K562 (cell line): ENCODE measurements around the gene SLC1A3. TPM values are rescaled to one million over a fixed set of nuclear protein-coding genes. Genes with fewer than 3 reads are reported as not detected.

Source experiments
- ATAC-seq: fragments of 200-7000 bp; cut with Tn5 transposase; 3 replicates; pipeline ENCODE4 v1.9.1; 2020; ENCODE audit warnings: moderate library complexity
- BruUV-seq: library from RNA; stranded (reverse); fragments of 400-500 nt; replicated peaks from 2 replicates; lab custom pipeline; 2021; lab: Mats Ljungman, UMichigan
- CTCF ChIA-PET: fragments of 300-600 bp; formaldehyde crosslinking; extraction: SDS; loops from one replicate; lab custom pipeline; 2021; ENCODE audit warnings: low intra/inter-chr PET ratio; lab: Yijun Ruan, JAX
- POLR2A ChIA-PET: fragments of 300-600, 350-650 bp; sonication (Branson Sonifier 250); formaldehyde crosslinking; extraction: SDS; loops from one replicate; lab custom pipeline; 2021; ENCODE audit warnings: antibody characterized with exemption, inconsistent platforms; lab: Yijun Ruan, JAX
- DNase-seq, 4 experiments: peaks; one replicate each; pipeline versions ENCODE4 v3.0.0 to v3.0.0-alpha.2; 2011 to 2018; ENCODE audit warnings: low spot score in 3 of 4, mixed read lengths in 3 of 4; ENCODE audit errors: extremely low read depth in 1 of 4
- FAIRE-seq: peaks from 2 replicates; lab custom pipeline; 2011; peaks lifted over from hg19 to GRCh38; lab: Jason Lieb, UNC
- H2AFZ ChIP-seq: 2 replicates; pipeline ENCODE4 v1.6.0; 2011; ENCODE audit warnings: low read depth, low read length, control low read depth, inconsistent platforms
- H3K27ac ChIP-seq: fragments of 200-600 bp; 3 replicates; pipeline ENCODE4 v1.8.0; 2011; ENCODE audit warnings: low read depth, mild to moderate bottlenecking, control low read depth, inconsistent platforms, low read length, moderate library complexity, mixed read lengths; ENCODE audit errors: extremely low read depth
- H3K27me3 ChIP-seq, 2 experiments: fragments of 300-600 bp in 1 of 2; 2 replicates in 1 of 2; 3 replicates in 1 of 2; pipeline versions ENCODE4 v1.6.0 to v1.8.0; 2011; ENCODE audit warnings: inconsistent platforms in 2 of 2, low read length in 2 of 2, mild to moderate bottlenecking in 1 of 2, mixed read lengths in 1 of 2, moderate library complexity in 1 of 2; ENCODE audit not compliant: control insufficient read depth in 2 of 2, insufficient read depth in 2 of 2
- H3K36me3 ChIP-seq: fragments of 300-600 bp; 3 replicates; pipeline ENCODE4 v1.8.0; 2011; ENCODE audit warnings: mild to moderate bottlenecking, low read length, inconsistent platforms; ENCODE audit not compliant: control insufficient read depth, insufficient read depth
- H3K4me1 ChIP-seq, 2 experiments: fragments of 200-600 bp in 1 of 2; replicated peaks in 1 of 2; 2 replicates in 1 of 2; 3 replicates in 1 of 2; pipeline versions ENCODE4 v1.5.1 to v1.8.0; 2011; ENCODE audit warnings: inconsistent platforms in 2 of 2, low read length in 2 of 2, mild to moderate bottlenecking in 1 of 2, mixed read lengths in 1 of 2, moderate library complexity in 1 of 2; ENCODE audit not compliant: control insufficient read depth in 2 of 2, insufficient read depth in 2 of 2
- H3K4me2 ChIP-seq: 2 replicates; pipeline ENCODE4 v1.6.1; 2011; ENCODE audit warnings: low read length, control low read depth, inconsistent platforms, mixed read lengths; ENCODE audit not compliant: insufficient read depth
- H3K4me3 ChIP-seq: fragments of 200-600 bp; sonication (generic), shearing (Covaris generic); 2 replicates; pipeline ENCODE4 v1.5.1; 2016; ENCODE audit warnings: control low read depth, inconsistent platforms
- H3K79me2 ChIP-seq: fragments of 200-600 bp; 3 replicates; pipeline ENCODE4 v1.8.0; 2011; ENCODE audit warnings: low read length, inconsistent platforms; ENCODE audit not compliant: control insufficient read depth, insufficient read depth
- H3K9ac ChIP-seq, 2 experiments: 2 replicates each; pipeline versions ENCODE4 v1.6.0 to v1.6.1; 2011; ENCODE audit warnings: low read depth in 2 of 2, low read length in 2 of 2, control low read depth in 1 of 2, inconsistent platforms in 1 of 2, mild to moderate bottlenecking in 1 of 2, mixed read lengths in 1 of 2; ENCODE audit not compliant: insufficient read depth in 1 of 2
- H3K9me1 ChIP-seq: one replicate; pipeline ENCODE4 v1.6.0; 2011; ENCODE audit warnings: inconsistent platforms, mild to moderate bottlenecking, low read length, moderate library complexity; ENCODE audit not compliant: control insufficient read depth, insufficient read depth
- H3K9me3 ChIP-seq: replicated peaks from 2 replicates; pipeline ENCODE4 v1.5.1; 2011; ENCODE audit warnings: low read depth, low read length, inconsistent platforms; ENCODE audit not compliant: control insufficient read depth, insufficient read depth
- H4K20me1 ChIP-seq: replicated peaks from 2 replicates; pipeline ENCODE4 v1.6.1; 2011; ENCODE audit warnings: low read length, inconsistent platforms, mixed read lengths; ENCODE audit not compliant: control insufficient read depth, insufficient read depth
- DMBX1 ChIP-seq: fragments of 250-450 bp; sonication (Bioruptor Pico); IDR thresholded peaks from 2 replicates; pipeline ENCODE4 v1.8.0; 2022; ENCODE audit warnings: inconsistent platforms, mild to moderate bottlenecking, moderate library complexity, borderline replicate concordance
- EZH2 ChIP-seq: IDR thresholded peaks from 2 replicates; pipeline ENCODE4 v1.6.1; 2012; ENCODE audit warnings: low read depth, mild to moderate bottlenecking, inconsistent platforms, low read length, borderline replicate concordance
- KAT2B ChIP-seq: IDR thresholded peaks from one replicate; pipeline ENCODE4 v1.6.1; 2012; ENCODE audit warnings: low read depth, mild to moderate bottlenecking, control low read depth, inconsistent platforms, low read length, moderate library complexity
- NFATC3 ChIP-seq: fragments of 450-650 bp; IDR thresholded peaks from 2 replicates; pipeline ENCODE4 v1.6.1; 2017; ENCODE audit warnings: mild to moderate bottlenecking
- NRF1 ChIP-seq, 2 experiments: fragments of 450-650 bp; IDR thresholded peaks in 1 of 2; conservative IDR thresholded peaks in 1 of 2; 2 replicates each; pipeline ENCODE4 v1.6.1; 2014; ENCODE audit warnings: mild to moderate bottlenecking in 2 of 2
- RFX1 ChIP-seq: fragments of 450-650 bp; IDR thresholded peaks from 2 replicates; pipeline ENCODE4 v1.6.1; 2016; ENCODE audit warnings: mild to moderate bottlenecking, moderate library complexity
- SRSF7 ChIP-seq: fragments of 200-400 bp; formaldehyde crosslinking; optimal IDR thresholded peaks from 2 replicates; pipeline ENCODE3; 2017; ENCODE audit warnings: mild to moderate bottlenecking, low read depth, low read length
- SUPT5H ChIP-seq: fragments of 450-650 bp; IDR thresholded peaks from 2 replicates; pipeline ENCODE4 v1.6.1; 2016
- ZC3H4 ChIP-seq: sonication (generic); formaldehyde crosslinking; IDR thresholded peaks from 2 replicates; pipeline ENCODE4 v1.9.0; 2021; ENCODE audit warnings: missing genetic modification reagents, borderline replicate concordance
- ZNF589 ChIP-seq: fragments of 200-800 bp; sonication (Bioruptor generic); IDR thresholded peaks from 2 replicates; pipeline ENCODE4 v1.6.1; 2016; ENCODE audit warnings: low read depth, missing genetic modification characterization, missing compliant biosample characterization
- WGBS: fragments of 100-300 bp; shearing (Covaris generic); methylation state at CpG from one replicate; pipeline ENCODE4 v1.1.6; 2016; ENCODE audit warnings: low coverage, mixed read lengths; ENCODE audit not compliant: insufficient coverage; ENCODE audit errors: missing lambda C conversion rate; 5-methylcytosine and 5-hydroxymethylcytosine counted together
- in situ Hi-C: fragments of 300-500 bp; cut with MboI; formaldehyde crosslinking; loops from 4 replicates; pipeline ENCODE4 v1.15.0; 2018; ENCODE audit warnings: inconsistent platforms, mixed read lengths
- intact Hi-C: fragments of 100-400 bp; cut with micrococcal nuclease; formaldehyde crosslinking; loops from 2 replicates; pipeline ENCODE4 v1.14.2; 2022
- polyA plus RNA-seq, 8 experiments: library from polyadenylated mRNA; depleted of rRNA in 4 of 8; stranded (reverse) in 5 of 8; unstranded in 3 of 8; fragments of >200 nt; fragmentation: Nextera tagmentation in 2 of 8; fragmentation: Illumina TruSeq in 1 of 8; extraction: Ambion mirVana in 2 of 8; extraction: Trizol in 1 of 8; gene quantifications; 2 replicates each; pipeline versions ENCODE4 v1.2.1 to v1.2.3, GENCODE V29; 2011 to 2014; ENCODE audit warnings: inconsistent platforms in 1 of 8, missing spikeins in 1 of 8
- total RNA-seq, 7 experiments: library from RNA; depleted of rRNA in 6 of 7; stranded (reverse); fragments of >200 nt in 6 of 7; fragmentation: Illumina TruSeq in 2 of 7; extraction: Trizol in 2 of 7; gene quantifications; 2 replicates each; pipeline versions ENCODE4 v1.2.1 to v1.2.3, GENCODE V29; 2011 to 2021; ENCODE audit warnings: low replicate concordance in 1 of 7
- TF ChIP-seq, protein P1 (sequence below), 2 experiments: IDR thresholded peaks; 2 replicates each; pipeline ENCODE4 v1.6.1; 2012; ENCODE audit warnings: improper control_type of control experiment in 2 of 2, low read depth in 2 of 2, low read length in 2 of 2, borderline replicate concordance in 1 of 2
- TF ChIP-seq, protein P2 (sequence below): sonication (generic); IDR thresholded peaks from 2 replicates; pipeline ENCODE4 v1.6.1; 2016

The SLC1A3 gene
- total and polyA plus RNA-seq, 9 of the 15 experiments (the other 6 are each of a cell fraction or from before 2014, with no cell fraction given) = 0.13 TPM; not detected in 8

DNA sequence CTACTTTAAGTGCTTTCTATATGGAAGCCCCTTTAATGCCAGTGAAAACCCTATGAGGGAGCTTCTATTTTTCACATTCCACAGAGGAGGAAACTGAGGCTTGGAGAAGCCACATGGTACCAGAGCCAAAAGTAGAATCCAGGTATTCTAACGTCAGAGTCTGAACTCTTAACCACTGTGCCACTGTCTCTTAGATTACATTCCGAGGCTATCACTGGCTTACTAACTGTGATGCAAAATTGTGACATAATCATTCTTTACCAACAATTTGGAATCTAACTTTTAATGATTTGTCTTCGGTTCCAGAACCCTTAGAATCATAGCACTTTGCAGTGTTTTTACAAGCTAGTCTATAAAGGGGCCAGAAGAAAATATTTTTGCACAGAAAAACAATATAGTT is 59.2 kb downstream of the SLC1A3 start (continued):
- TF ChIP-seq, protein P1, sequence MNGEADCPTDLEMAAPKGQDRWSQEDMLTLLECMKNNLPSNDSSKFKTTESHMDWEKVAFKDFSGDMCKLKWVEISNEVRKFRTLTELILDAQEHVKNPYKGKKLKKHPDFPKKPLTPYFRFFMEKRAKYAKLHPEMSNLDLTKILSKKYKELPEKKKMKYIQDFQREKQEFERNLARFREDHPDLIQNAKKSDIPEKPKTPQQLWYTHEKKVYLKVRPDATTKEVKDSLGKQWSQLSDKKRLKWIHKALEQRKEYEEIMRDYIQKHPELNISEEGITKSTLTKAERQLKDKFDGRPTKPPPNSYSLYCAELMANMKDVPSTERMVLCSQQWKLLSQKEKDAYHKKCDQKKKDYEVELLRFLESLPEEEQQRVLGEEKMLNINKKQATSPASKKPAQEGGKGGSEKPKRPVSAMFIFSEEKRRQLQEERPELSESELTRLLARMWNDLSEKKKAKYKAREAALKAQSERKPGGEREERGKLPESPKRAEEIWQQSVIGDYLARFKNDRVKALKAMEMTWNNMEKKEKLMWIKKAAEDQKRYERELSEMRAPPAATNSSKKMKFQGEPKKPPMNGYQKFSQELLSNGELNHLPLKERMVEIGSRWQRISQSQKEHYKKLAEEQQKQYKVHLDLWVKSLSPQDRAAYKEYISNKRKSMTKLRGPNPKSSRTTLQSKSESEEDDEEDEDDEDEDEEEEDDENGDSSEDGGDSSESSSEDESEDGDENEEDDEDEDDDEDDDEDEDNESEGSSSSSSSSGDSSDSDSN (IDR thresholded peaks at IDR 0.05; ENCODE audit: borderline replicate concordance in 1 of 2, low read depth in 2 of 2, low read length in 2 of 2) = no peak
- no peak for TF ChIP-seq RFX1
- TF ChIP-seq, all 486 proteins: peak for 0

DNA sequence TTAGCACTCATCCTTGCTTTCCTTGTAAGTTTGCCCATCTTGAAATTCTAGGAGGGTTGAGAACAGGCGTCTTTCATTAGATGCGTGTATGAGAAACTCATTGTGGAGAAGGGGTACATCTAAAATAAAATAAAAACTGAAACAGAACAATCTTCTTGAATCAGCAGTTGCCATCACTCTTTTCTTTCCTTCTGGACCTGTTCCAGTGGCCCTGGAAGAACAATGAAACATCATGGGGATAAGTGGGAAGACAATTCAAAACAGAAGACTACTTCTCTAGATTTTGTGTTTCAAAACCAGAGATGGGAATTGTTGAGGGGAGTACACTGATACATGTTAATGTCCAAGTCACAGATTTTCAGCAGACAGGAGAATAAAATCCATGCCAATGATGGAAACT is 59.9 kb downstream of the SLC1A3 start:
- intact Hi-C loops = no loop called here
- in situ Hi-C loops = no loop called here
- ChIA-PET CTCF (no interaction called here), POLR2A (no interaction called here)
- H3K9me3 ChIP-seq = no peaks in the 10 kb centered on the region
- DNase-seq (no peak), ATAC-seq (no peak), FAIRE-seq (no peak)
- no peak overlapping the region for H3K27ac ChIP-seq
- no TSS peak for BruUV-seq
- no peaks in the 10 kb centered on the region for H3K36me3 ChIP-seq
- no peak for TF ChIP-seq EZH2
- TF ChIP-seq, protein P2, sequence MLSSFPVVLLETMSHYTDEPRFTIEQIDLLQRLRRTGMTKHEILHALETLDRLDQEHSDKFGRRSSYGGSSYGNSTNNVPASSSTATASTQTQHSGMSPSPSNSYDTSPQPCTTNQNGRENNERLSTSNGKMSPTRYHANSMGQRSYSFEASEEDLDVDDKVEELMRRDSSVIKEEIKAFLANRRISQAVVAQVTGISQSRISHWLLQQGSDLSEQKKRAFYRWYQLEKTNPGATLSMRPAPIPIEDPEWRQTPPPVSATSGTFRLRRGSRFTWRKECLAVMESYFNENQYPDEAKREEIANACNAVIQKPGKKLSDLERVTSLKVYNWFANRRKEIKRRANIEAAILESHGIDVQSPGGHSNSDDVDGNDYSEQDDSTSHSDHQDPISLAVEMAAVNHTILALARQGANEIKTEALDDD = no peak
- no peak for TF ChIP-seq DMBX1 (CRISPR knock-in tag)
- no peak for TF ChIP-seq ZNF589 (CRISPR knock-in tag)
- no peak for TF ChIP-seq NRF1 (conservative IDR thresholded peaks at IDR 0.05 in 1 of 2, IDR thresholded peaks at IDR 0.05 in 1 of 2)
- no peak for TF ChIP-seq ZC3H4
- no peak for TF ChIP-seq SUPT5H
- no peak for TF ChIP-seq KAT2B
- no peak for TF ChIP-seq SRSF7
- TF ChIP-seq NFATC3 = no peak
- no peak overlapping the region for H3K9ac ChIP-seq
- no peaks in the 10 kb centered on the region for H3K9me1 ChIP-seq
- no peak overlapping the region for H3K4me3 ChIP-seq
- H2AFZ ChIP-seq = no peak overlapping the region
- peaks cover 26 to 35% of the 10 kb centered on the region in 2 experiments for H3K27me3 ChIP-seq
- no peak overlapping the region for H3K4me2 ChIP-seq
- H3K4me1 ChIP-seq = no peaks in the 10 kb centered on the region
- no peaks in the 10 kb centered on the region for H3K79me2 ChIP-seq
- WGBS = 2% methylated on average over 2 of the region's 2 CpGs
- no peaks in the 10 kb centered on the region for H4K20me1 ChIP-seq
